NCI-H2171 treated with DMSO at 0.1 percent for 48 hours (cell line): ENCODE measurements around the gene DAGLA.

ENCODE experiments used
- DNase-seq: peaks from one replicate; lab custom pipeline; 2025; lab: John Stamatoyannopoulos, UW

The DAGLA gene

GRCh38 chr11:61690706-61691379 is 10.7 kb downstream of the DAGLA start:
- peak; percentile 77 for DNase-seq

GRCh38 chr11:61691380-61692156 is 11.4 kb downstream of the DAGLA start:
- peak; percentile 77 for DNase-seq

- DNase-seq: no peak
Observed at GRCh38 chr11:61693922-61694601, 13.9 kb downstream of the DAGLA start.

- no peak for DNase-seq
Observed at GRCh38 chr11:61694602-61694939, 14.4 kb downstream of the DAGLA start.

- DNase-seq: peak; percentile 28
Observed at GRCh38 chr11:61694946-61695706, 14.9 kb downstream of the DAGLA start.

GRCh38 chr11:61695917-61696316 is 15.7 kb downstream of the DAGLA start:
- no peak for DNase-seq

GRCh38 chr11:61696602-61697001 is 16.4 kb downstream of the DAGLA start:
- DNase-seq: no peak

GRCh38 chr11:61697078-61697502 is 16.9 kb downstream of the DAGLA start:
- DNase-seq: no peak

- peak; percentile 50 for DNase-seq
Observed at GRCh38 chr11:61697764-61698163, 17.6 kb downstream of the DAGLA start.

- peak; percentile 89 for DNase-seq
Observed at GRCh38 chr11:61698173-61698948, 18.2 kb downstream of the DAGLA start.

GRCh38 chr11:61699737-61700160 is 19.6 kb downstream of the DAGLA start:
- DNase-seq: peak; percentile 13

GRCh38 chr11:61700212-61700611 is 20.0 kb downstream of the DAGLA start:
- DNase-seq: no peak

- DNase-seq: no peak
Observed at GRCh38 chr11:61700720-61701119, 20.5 kb downstream of the DAGLA start.

GRCh38 chr11:61701242-61701886 is 21.2 kb downstream of the DAGLA start:
- peak; percentile 90 for DNase-seq

GRCh38 chr11:61702701-61703312 is 22.6 kb downstream of the DAGLA start:
- DNase-seq: no peak

GRCh38 chr11:61704838-61705237 is 24.6 kb downstream of the DAGLA start:
- DNase-seq: no peak

- DNase-seq: no peak
Observed at GRCh38 chr11:61706452-61707400, 26.5 kb downstream of the DAGLA start.

- DNase-seq: peak; percentile 77
Observed at GRCh38 chr11:61707574-61707973, 27.4 kb downstream of the DAGLA start.

- no peak for DNase-seq
Observed at GRCh38 chr11:61709110-61709509, 28.9 kb downstream of the DAGLA start.
